ENCODE measurements around the gene CALCOCO2. TPM values are rescaled to one million over a fixed set of nuclear protein-coding genes. Genes with fewer than 3 reads are reported as not detected.
A peak's percentile ranks its signal among the peaks of the same experiment; 100 is the strongest.

CALCOCO2 gene
- total RNA-seq, 2 experiments from 2014 or later, result 15.3 to 64.5 TPM

DNA sequence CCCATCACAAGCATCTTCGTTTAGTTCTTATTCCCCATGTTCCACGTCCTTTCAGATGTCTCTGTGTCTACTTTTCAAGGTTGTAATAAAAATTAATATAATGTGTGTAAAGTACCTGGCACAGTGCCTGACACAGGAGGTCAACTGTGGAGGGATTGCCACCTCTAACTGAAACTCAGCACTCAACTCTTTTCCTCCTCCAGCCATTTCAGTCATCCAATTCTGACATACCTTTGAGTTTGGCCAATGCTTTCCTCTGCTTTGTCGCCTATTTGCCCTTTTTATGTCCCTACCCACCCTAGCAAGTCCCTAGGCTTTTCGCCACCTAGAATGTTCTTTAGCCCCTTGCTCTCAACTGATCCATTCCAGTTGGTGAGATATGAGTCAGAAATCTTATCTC, 78.9 kb downstream of the CALCOCO2 start:
- TF ChIP-seq EZH2phosphoT487 (IDR thresholded peaks at IDR 0.05; ENCODE audit: borderline replicate concordance, low read depth, low read length), result no peak
- TF ChIP-seq, protein P1, sequence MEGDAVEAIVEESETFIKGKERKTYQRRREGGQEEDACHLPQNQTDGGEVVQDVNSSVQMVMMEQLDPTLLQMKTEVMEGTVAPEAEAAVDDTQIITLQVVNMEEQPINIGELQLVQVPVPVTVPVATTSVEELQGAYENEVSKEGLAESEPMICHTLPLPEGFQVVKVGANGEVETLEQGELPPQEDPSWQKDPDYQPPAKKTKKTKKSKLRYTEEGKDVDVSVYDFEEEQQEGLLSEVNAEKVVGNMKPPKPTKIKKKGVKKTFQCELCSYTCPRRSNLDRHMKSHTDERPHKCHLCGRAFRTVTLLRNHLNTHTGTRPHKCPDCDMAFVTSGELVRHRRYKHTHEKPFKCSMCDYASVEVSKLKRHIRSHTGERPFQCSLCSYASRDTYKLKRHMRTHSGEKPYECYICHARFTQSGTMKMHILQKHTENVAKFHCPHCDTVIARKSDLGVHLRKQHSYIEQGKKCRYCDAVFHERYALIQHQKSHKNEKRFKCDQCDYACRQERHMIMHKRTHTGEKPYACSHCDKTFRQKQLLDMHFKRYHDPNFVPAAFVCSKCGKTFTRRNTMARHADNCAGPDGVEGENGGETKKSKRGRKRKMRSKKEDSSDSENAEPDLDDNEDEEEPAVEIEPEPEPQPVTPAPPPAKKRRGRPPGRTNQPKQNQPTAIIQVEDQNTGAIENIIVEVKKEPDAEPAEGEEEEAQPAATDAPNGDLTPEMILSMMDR (conservative IDR thresholded peaks at IDR 0.05; ENCODE audit: low read length), result no peak
- Histone ChIP-seq H2AFZ (ENCODE audit: low read length) (no peak overlapping the region), H4K20me1 (ENCODE audit: insufficient read depth, low read length) (peaks cover 34% of the 10 kb centered on the region), H3K4me1 (ENCODE audit: insufficient read depth, low read length, poor library complexity, severe bottlenecking) (peaks cover 22% of the 10 kb centered on the region), H3K4me2 (ENCODE audit: low read length) (peak overlapping the region; percentile 91), H3K4me3 (ENCODE audit: low read depth, low read length, poor library complexity, severe bottlenecking) (peak overlapping the region; percentile 99), H3K27ac (ENCODE audit: low read depth, low read length, poor library complexity, severe bottlenecking) (no peak overlapping the region), H3K79me2 (ENCODE audit: insufficient read depth, low read depth, low read length) (peaks cover 69% of the 10 kb centered on the region), H3K9me2 (ENCODE audit: insufficient read depth, low read length) (no peaks in the 10 kb centered on the region), H3K36me3 (ENCODE audit: insufficient read depth, low read length) (peaks cover 52% of the 10 kb centered on the region), H3K9me3 (ENCODE audit: low read length) (no peaks in the 10 kb centered on the region)
- ChIA-PET CTCF (ENCODE audit: unreplicated experiment) (no interaction called here), POLR2A (interaction anchor here (0.7 to 0.8 kb wide), 2 partner anchors 9 to 17 kb away, joined by 3 read pairs; partner anchors contain the start of gene ATP5MC1)
- intact Hi-C loops (cut with micrococcal nuclease; ENCODE audit: unreplicated experiment), result loop anchor here (2.0 kb wide), 1 partner anchor 89 kb away; no protein-coding TSS in a partner anchor
- DNase-seq (ENCODE audit: low spot score), result no peak
- TSS peak; percentile 50 for BruUV-seq (replicated peaks)

DNA sequence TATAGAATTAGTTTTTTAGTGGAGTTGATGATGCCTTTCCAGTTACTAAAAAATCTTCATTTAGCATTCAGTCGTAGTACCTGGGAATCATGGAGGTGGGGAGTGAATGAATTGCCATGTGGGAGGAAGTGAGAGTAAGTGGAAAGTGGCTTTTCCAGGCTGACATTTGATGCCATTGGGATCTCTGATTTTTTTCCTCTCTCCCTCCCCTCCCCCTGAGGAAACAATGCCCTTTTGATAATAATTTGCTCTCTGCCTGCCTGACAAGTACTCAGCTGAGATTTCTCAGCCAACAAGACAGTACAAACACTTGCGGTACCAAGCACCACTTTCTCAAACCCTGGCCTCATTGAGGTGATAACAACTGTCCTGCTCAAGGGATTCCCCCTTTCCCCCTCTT, 79.5 kb downstream of the CALCOCO2 start:
- Histone ChIP-seq H4K20me1 (ENCODE audit: insufficient read depth, low read length) (peaks cover 34% of the 10 kb centered on the region), H3K9me2 (ENCODE audit: insufficient read depth, low read length) (no peaks in the 10 kb centered on the region), H3K4me2 (ENCODE audit: low read length) (peak overlapping the region; percentile 91), H3K4me1 (ENCODE audit: insufficient read depth, low read length, poor library complexity, severe bottlenecking) (peaks cover 26% of the 10 kb centered on the region), H3K36me3 (ENCODE audit: insufficient read depth, low read length) (peaks cover 58% of the 10 kb centered on the region), H3K79me2 (ENCODE audit: insufficient read depth, low read depth, low read length) (peaks cover 75% of the 10 kb centered on the region), H3K27ac (ENCODE audit: low read depth, low read length, poor library complexity, severe bottlenecking) (no peak overlapping the region), H2AFZ (ENCODE audit: low read length) (no peak overlapping the region), H3K9me3 (ENCODE audit: low read length) (no peaks in the 10 kb centered on the region), H3K4me3 (ENCODE audit: low read depth, low read length, poor library complexity, severe bottlenecking) (peak overlapping the region; percentile 99)
- TF ChIP-seq EZH2phosphoT487 (IDR thresholded peaks at IDR 0.05; ENCODE audit: borderline replicate concordance, low read depth, low read length), result no peak
- TF ChIP-seq, protein P1 (conservative IDR thresholded peaks at IDR 0.05; ENCODE audit: low read length), result no peak
- ChIA-PET POLR2A (no interaction called here), CTCF (ENCODE audit: unreplicated experiment) (no interaction called here)
- intact Hi-C loops (cut with micrococcal nuclease; ENCODE audit: unreplicated experiment), result no loop called here
- BruUV-seq (replicated peaks), result no TSS peak
- DNase-seq (ENCODE audit: low spot score), result no peak

DNA sequence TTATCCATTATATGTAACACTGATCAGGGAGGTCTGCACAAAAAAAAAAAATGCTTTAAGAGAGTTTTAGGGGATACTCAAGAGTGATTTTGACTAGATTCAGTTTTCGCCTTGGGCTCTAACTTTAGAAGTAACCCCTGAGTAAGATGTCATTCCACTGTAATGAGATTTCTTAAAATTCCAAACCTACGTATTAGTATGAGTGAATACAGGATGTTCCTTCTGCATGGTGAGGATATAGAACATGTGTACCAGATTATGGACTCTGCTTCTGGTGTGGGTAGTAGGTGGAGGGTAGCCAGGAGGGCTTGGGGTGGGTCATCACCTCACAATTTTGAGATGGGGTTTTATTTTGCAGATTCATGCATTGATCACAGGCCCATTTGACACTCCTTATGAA, 81.6 kb downstream of the CALCOCO2 start:
- no peak overlapping the region for H3K27ac ChIP-seq (ENCODE audit: low read depth, low read length, poor library complexity, severe bottlenecking)
- H3K36me3 ChIP-seq (ENCODE audit: insufficient read depth, low read length), result peaks cover 79% of the 10 kb centered on the region
- TF ChIP-seq, protein P1 (conservative IDR thresholded peaks at IDR 0.05; ENCODE audit: low read length), result no peak
- no peak for TF ChIP-seq EZH2phosphoT487 (IDR thresholded peaks at IDR 0.05; ENCODE audit: borderline replicate concordance, low read depth, low read length)
- no peak overlapping the region for H2AFZ ChIP-seq (ENCODE audit: low read length)
- POLR2A ChIA-PET, result no interaction called here
- no peaks in the 10 kb centered on the region for H3K9me2 ChIP-seq (ENCODE audit: insufficient read depth, low read length)
- no TSS peak for BruUV-seq (replicated peaks)
- CTCF ChIA-PET (ENCODE audit: unreplicated experiment), result no interaction called here
- no peak for DNase-seq (ENCODE audit: low spot score)
- peaks cover 78% of the 10 kb centered on the region for H3K79me2 ChIP-seq (ENCODE audit: insufficient read depth, low read depth, low read length)
- no peak overlapping the region for H3K4me2 ChIP-seq (ENCODE audit: low read length)
- H3K9me3 ChIP-seq (ENCODE audit: low read length), result no peaks in the 10 kb centered on the region
- peaks cover 34% of the 10 kb centered on the region for H4K20me1 ChIP-seq (ENCODE audit: insufficient read depth, low read length)
- H3K4me3 ChIP-seq (ENCODE audit: low read depth, low read length, poor library complexity, severe bottlenecking), result no peak overlapping the region
- intact Hi-C loops (cut with micrococcal nuclease; ENCODE audit: unreplicated experiment), result no loop called here
- H3K4me1 ChIP-seq (ENCODE audit: insufficient read depth, low read length, poor library complexity, severe bottlenecking), result peaks cover 28% of the 10 kb centered on the region

Small RNAs within 50 kb of the gene (small RNA-seq; reads per million reads assigned to genes)
- not detected for gene AC068531.1
- gene RF00263, result not detected

Other genes starting within 250 kb of the CALCOCO2 start
- 7.7 and 14.0 TPM in 2 replicates for gene HOXB3, start 240.8 kb upstream of the CALCOCO2 start, total RNA-seq (2014; rRNA removed; shearing (Covaris generic))
- 13.0 and 14.6 TPM in 2 replicates for gene HOXB3, start 240.8 kb upstream of the CALCOCO2 start, total RNA-seq (2022)
- gene HOXB5, start 237.3 kb upstream of the CALCOCO2 start, total RNA-seq (2014; rRNA removed; shearing (Covaris generic)), result not detected in 2 replicates
- gene HOXB5, start 237.3 kb upstream of the CALCOCO2 start, total RNA-seq (2022), result not detected in 2 replicates
- 0.41 TPM in 1 of 2 replicates, not detected in the other for gene HOXB6, start 226.0 kb upstream of the CALCOCO2 start, total RNA-seq (2014; rRNA removed; shearing (Covaris generic))
- gene HOXB6, start 226.0 kb upstream of the CALCOCO2 start, total RNA-seq (2022), result not detected in 2 replicates
- gene HOXB7, start 220.0 kb upstream of the CALCOCO2 start, total RNA-seq (2014; rRNA removed; shearing (Covaris generic)), result 6.3 and 9.2 TPM in 2 replicates
- gene HOXB7, start 220.0 kb upstream of the CALCOCO2 start, total RNA-seq (2022), result 16.3 and 17.0 TPM in 2 replicates
- gene HOXB8, start 215.7 kb upstream of the CALCOCO2 start, total RNA-seq (2014; rRNA removed; shearing (Covaris generic)), result not detected in 2 replicates
- not detected in 2 replicates for gene HOXB8, start 215.7 kb upstream of the CALCOCO2 start, total RNA-seq (2022)
- gene HOXB9, start 204.7 kb upstream of the CALCOCO2 start, total RNA-seq (2014; rRNA removed; shearing (Covaris generic)), result not detected in 2 replicates
- not detected in 2 replicates for gene HOXB9, start 204.7 kb upstream of the CALCOCO2 start, total RNA-seq (2022)
- gene PRAC1, start 108.5 kb upstream of the CALCOCO2 start, total RNA-seq (2014; rRNA removed; shearing (Covaris generic)), result not detected in 2 replicates
- gene PRAC1, start 108.5 kb upstream of the CALCOCO2 start, total RNA-seq (2022), result not detected in 2 replicates
- not detected in 2 replicates for gene PRAC2, start 107.8 kb upstream of the CALCOCO2 start, total RNA-seq (2014; rRNA removed; shearing (Covaris generic))
- gene PRAC2, start 107.8 kb upstream of the CALCOCO2 start, total RNA-seq (2022), result not detected in 2 replicates
- gene HOXB13, start 102.3 kb upstream of the CALCOCO2 start, total RNA-seq (2014; rRNA removed; shearing (Covaris generic)), result not detected in 2 replicates
- not detected in 2 replicates for gene HOXB13, start 102.3 kb upstream of the CALCOCO2 start, total RNA-seq (2022)
- gene TTLL6, start 13.8 kb upstream of the CALCOCO2 start, total RNA-seq (2014; rRNA removed; shearing (Covaris generic)), result not detected in 2 replicates
- not detected in 2 replicates for gene TTLL6, start 13.8 kb upstream of the CALCOCO2 start, total RNA-seq (2022)
- 97.4 and 120 TPM in 2 replicates for gene ATP5MC1, start 61.8 kb downstream of the CALCOCO2 start, total RNA-seq (2014; rRNA removed; shearing (Covaris generic))
- 96.4 and 135 TPM in 2 replicates for gene ATP5MC1, start 61.8 kb downstream of the CALCOCO2 start, total RNA-seq (2022)
- gene UBE2Z, start 77.4 kb downstream of the CALCOCO2 start, total RNA-seq (2014; rRNA removed; shearing (Covaris generic)), result 44.7 and 52.3 TPM in 2 replicates
- 81.1 and 81.2 TPM in 2 replicates for gene UBE2Z, start 77.4 kb downstream of the CALCOCO2 start, total RNA-seq (2022)
- gene SNF8, start 113.8 kb downstream of the CALCOCO2 start, total RNA-seq (2014; rRNA removed; shearing (Covaris generic)), result 45.8 and 57.2 TPM in 2 replicates
- gene SNF8, start 113.8 kb downstream of the CALCOCO2 start, total RNA-seq (2022), result 73.3 and 92.2 TPM in 2 replicates
- gene GIP, start 137.6 kb downstream of the CALCOCO2 start, total RNA-seq (2014; rRNA removed; shearing (Covaris generic)), result not detected in 2 replicates
- gene GIP, start 137.6 kb downstream of the CALCOCO2 start, total RNA-seq (2022), result not detected in 2 replicates
- gene IGF2BP1, start 166.3 kb downstream of the CALCOCO2 start, total RNA-seq (2014; rRNA removed; shearing (Covaris generic)), result 14.8 and 18.9 TPM in 2 replicates
- 46.4 and 53.8 TPM in 2 replicates for gene IGF2BP1, start 166.3 kb downstream of the CALCOCO2 start, total RNA-seq (2022)

Measured in OCI-LY7 (cell line).